GM19438 (cell line): Measurements from ENCODE around the gene SYNGR4.
"Not testable (repeated sequence)": the region's sequence is repeated elsewhere in the genome, so short reads cannot be mapped to it uniquely, and the experiment has no call there.

Experiments
- ATAC-seq: cut with Tn5 transposase; IDR thresholded peaks from one replicate; pipeline ENCODE4 v1.9.1; 2021; ENCODE audit warnings: low read depth; ENCODE audit not compliant: unreplicated experiment

Gene SYNGR4

GRCh38 chr19:48370955-48371354, 6.8 kb downstream of the SYNGR4 start:
- ATAC-seq: no peak

DNA sequence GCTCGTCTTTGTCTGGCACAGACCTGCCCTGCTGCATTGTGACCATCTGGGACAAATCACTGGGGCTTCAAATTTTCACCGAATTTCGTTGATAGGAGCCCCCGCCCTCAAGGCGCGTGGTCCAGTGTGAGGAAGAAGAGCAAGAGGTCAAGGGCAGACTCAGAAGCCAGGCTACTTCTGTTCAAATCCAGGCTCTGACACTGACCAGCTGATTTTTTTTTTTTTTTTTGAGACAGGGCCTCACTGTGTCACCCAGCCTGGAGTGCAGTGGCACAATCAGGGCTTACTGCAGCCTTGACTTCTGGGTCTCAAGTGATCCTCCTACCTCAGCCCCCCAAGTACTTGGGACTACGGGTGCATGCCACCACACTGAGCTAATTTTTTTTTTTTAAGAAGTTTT, 7.2 kb downstream of the SYNGR4 start:
- ATAC-seq: no peak

GRCh38 chr19:48371771-48372170, 7.6 kb downstream of the SYNGR4 start:
- ATAC-seq: not testable (repeated sequence)

DNA sequence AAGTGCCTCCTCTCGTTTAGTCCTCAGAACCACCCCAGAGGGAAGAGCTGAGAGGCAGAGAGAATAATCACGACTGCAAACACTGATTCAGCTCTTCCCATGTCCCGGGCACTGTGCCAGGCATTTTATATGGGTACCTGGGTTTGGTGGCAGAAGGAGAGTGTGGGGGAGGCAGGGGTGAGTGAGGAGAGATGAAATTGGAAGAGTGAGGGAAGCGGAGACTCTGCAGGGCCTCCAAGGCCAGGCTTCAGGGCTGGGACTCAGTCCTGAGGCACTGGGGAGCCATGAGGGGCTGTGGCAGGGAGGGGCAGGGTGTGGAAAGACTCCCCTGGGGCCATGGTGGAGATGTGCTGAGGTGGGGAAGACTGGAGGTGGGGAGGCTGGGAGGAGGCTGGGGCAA, 8.7 kb downstream of the SYNGR4 start:
- no peak for ATAC-seq

DNA sequence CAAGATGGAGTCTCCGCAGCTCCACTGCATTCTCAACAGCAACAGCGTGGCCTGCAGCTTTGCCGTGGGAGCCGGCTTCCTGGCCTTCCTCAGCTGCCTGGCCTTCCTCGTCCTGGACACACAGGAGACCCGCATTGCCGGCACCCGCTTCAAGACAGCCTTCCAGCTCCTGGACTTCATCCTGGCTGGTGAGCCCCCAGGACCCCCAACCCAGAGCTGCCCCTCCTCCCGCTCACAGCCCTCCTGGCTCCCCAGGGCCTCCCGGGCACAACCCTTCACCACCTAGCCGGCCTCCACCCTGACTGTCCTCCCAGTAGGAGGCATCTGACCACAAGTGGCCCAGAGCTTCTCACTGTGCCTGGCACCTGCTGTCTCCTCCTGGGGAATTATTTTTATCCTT, 9.4 kb downstream of the SYNGR4 start:
- ATAC-seq: no peak

DNA sequence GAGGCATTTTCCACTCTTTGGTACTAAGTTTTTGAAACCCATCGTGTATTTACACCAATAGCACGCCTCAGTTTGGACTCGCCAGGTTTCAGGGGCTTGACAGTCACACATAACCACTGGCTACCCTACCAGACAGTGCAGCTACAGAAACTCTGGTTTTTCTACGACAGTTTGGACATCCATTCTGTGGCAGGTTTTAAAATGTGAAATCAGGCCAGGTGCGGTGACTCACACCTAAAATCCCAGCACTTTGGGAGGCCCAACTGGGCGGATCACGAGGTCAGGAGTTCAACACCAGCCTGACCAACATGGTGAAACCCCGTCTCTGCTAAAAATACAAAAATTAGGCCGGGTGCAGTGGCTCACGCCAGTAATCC, 14.0 kb downstream of the SYNGR4 start:
- ATAC-seq: no peak

DNA sequence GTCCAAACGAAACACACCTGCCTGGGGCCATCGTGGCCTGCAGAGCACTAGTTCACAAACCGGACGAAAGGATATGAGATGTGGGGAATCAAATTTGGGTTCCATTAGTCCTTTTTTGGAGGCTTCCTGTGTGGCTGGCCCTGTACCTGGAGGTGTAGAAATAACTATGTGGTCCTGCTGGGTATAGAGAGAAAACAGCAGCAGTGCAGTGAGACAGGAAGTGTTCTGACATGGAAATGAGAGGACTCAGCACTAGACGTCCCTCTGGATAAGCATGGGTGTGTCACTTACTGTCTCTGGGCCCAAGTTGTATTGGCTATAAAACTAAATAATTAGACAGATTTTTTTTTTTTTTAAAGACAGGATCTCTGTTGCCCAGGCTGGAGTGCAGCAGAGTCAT, 14.9 kb downstream of the SYNGR4 start:
- no peak for ATAC-seq

DNA sequence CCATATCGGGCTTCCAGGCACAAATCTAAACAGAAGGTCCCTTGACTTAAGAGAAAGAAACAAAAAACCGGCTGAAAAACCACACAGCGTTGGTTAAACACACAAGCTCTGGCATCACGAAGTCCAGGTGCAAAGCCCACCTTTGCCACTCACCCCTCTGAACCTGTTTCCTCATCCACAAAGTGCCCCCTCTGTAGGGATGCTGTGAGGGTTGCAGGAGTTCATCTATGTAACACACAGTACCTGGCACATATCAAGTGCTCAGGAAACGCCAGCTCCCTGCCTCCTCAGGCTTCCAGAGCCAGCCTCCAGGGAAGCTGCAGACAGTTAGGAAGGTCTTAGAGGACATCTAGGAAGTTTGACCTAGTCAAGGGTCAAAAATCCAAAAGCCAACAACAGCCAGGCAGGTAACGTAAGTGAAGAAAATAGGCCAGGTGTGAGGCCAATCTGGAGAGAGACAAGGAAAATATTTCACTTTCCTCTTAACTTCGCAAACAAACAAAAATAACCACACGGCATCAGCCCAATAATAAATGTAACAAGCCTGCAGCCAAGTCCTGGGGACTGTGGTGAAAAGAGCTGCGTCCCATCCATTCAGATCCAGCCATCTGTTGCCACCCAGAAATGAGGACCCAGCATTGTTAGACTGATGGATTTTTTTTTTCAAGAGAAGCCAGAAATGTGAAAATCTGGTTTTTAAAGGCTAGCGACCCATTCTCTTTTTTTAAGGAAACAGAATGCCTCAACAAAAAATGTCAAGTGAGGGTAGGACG, 17.2 kb downstream of the SYNGR4 start:
- ATAC-seq: no peak

- ATAC-seq: no peak
Observed at GRCh38 chr19:48382286-48382685, 18.1 kb downstream of the SYNGR4 start.

DNA sequence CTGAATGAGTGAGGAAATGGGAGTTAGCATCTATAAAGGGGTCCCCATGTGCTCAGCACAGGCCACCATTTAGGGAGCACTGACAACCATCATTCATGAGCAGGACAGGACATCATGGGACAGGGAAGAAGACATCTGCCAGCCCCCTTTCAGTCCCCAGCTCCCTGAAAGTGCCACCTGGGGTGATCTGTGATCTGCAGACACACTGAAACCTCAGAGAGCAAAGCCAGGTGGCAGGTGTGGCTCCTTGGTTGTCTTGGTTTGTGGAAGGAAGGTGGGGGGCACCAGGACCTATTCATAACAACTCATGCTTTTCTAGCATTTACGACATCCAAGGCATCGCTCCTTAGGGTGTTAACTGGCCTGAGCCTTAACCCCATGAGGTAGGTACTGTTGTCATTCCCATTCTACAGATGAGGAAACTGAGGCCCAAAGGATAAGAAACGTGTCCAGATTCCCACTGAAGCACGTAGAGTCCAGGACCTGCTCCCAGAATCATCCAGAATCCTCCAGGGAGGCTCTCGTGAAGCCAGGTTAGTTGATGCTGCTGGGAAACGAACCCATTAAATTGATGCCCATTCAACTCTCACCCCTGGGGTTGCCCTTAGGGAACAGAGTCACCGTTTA, 21.4 kb downstream of the SYNGR4 start:
- ATAC-seq: no peak

GRCh38 chr19:48386981-48387380, 22.8 kb downstream of the SYNGR4 start:
- no peak for ATAC-seq

- ATAC-seq: peak; percentile 43
Observed at GRCh38 chr19:48390188-48391099, 26.3 kb downstream of the SYNGR4 start.

- peak; percentile 70 for ATAC-seq
Observed at GRCh38 chr19:48391100-48392005, 27.2 kb downstream of the SYNGR4 start, which contains the start of gene KDELR1. Gene KDELR1 (minus strand): TSS chr19:48391551. CDS start chr19:48391358, 193 bp downstream.

DNA sequence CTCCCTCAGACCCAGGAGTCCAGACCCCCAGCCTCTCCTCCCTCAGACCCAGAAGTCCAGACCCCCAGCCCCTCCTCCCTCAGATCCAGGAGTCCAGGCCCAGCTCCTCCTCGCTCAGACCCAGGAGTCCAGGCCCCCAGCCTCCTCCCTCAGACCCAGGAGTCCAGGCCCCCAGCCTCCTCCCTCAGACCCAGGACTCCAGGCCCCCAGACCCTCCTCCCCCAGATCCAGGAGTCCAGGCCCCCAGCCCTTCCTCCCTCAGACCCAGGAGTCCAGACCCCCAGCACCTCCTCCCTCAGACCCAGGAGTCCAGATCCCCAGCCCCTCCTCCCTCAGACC, 27.8 kb downstream of the SYNGR4 start:
- ATAC-seq: not testable (repeated sequence)

GRCh38 chr19:48392860-48393558, 28.8 kb downstream of the SYNGR4 start:
- no peak for ATAC-seq

GRCh38 chr19:48393559-48394330, 29.6 kb downstream of the SYNGR4 start, which contains the start of gene GRIN2D:
Gene GRIN2D (plus strand): TSS chr19:48393668. CDS start chr19:48398393, 4,725 bp downstream.
- ATAC-seq: no peak

- ATAC-seq: no peak
Observed at GRCh38 chr19:48394331-48395169, 30.4 kb downstream of the SYNGR4 start.

- no peak for ATAC-seq
Observed at GRCh38 chr19:48395170-48395455, 30.9 kb downstream of the SYNGR4 start.
